ENCODE measurements around the gene KCNIP4. TPM values are rescaled to one million over a fixed set of nuclear protein-coding genes. Genes with fewer than 3 reads are reported as not detected.

Gene KCNIP4
- total RNA-seq, 1 donor, result not detected

DNA sequence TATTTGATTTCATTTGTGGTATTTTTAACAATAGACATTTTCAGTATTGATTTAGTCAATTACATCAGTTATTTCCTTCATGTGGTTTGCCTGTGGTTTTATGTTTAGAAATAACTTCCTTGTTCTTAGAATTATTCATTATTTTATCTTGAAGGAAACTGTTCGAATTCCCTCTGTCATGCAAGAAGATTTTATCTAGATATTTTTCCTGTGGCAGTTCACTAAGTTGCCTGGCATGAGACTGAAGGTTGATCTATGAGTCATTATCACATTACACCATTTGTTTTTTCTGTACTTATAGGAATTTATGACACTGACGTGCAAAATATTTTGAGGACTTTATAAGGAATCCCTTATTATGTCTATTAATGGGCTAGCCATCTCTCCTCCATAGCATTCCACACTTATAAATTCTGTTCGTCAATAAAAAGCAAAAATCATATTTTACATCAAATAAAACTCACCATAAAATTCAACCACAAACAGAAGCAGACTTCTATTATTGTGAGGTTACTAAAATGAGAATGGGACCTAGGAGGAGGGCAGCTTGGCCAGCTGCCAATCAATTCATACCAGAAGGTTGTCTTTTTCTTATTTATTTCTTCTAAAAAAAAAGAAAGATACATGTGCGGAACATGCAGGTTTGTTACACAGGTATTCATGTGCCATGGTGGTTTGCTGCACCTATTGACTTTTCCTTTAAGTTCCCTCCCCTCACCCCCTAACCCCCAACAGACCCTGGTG is 179.0 kb downstream of the KCNIP4 start:
- DNase-seq (ENCODE audit: low read depth in 2 of 3, low spot score in 2 of 3), result peak in 2 of 3 donors; percentile 49 to 54

DNA sequence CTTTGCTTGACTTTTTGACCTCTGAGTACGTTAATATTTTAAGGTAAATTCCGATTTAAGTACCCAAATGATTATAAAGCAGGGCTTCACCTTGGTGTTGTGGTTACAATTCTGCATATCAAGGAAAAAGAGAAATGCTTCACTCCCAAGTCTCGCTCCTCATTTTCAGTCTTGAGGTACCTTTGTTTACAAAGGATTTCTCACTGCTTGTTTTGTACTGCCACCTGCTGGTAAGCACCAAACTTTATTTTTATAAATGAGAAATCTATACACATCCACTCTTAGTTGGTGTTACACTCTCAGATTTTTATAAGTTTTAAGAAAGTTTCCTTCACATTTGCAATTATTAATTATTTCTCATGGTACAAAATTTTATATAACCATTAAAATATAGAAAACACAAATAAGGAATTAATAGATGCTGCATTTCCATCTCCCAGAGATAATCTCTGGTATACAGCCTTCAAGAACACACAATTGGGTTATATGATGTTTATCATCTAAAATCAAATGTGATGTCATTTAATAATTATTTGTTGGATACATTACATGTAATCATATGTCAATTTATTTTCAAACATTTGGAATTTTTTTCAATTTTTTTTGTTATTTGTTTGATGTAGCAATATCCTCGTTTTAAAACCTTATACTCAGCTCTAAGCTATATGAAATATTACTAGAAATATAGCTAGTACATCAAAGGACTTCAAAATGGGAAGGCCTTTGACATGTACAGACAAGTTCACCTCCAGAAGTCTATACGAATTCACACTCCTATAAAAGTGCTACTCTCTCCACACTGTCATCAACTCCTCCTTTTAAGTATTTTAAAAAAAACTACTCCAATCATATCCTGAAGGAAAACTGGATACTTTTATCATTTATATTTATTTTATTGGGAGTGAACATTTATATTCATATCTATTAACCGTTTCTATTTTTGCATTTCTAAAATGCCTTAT is 179.9 kb downstream of the KCNIP4 start:
- peak in 2 of 3 donors; percentile 9 to 60 for DNase-seq (ENCODE audit: low read depth in 2 of 3, low spot score in 2 of 3)

DNA sequence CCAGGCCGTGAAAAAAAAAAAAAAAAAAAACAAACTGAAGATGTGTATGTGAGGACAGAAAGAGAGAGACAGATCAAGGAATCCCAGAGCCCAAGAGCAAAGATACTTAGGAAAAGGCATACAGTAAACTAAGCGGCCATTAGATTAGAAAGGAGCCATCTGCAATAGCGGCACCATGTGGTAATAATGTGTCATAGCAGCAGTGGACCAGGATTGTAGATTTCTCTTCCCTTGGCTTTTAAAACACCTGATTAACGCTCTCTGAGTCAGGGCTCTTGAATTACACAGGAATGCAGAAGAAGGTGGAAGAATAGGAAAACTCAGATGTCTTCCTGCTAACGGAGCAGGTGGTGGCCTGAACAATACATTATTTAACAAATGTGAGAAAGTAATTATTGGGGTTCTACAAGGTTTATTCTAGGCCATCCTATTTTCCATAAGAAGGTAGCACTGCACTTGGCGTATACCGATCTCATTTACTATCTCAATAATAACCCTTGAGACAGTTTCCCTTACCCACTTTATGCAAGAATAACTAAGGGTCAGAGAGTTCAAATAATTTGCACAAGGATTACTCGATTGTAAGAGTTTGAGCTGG is 182.7 kb downstream of the KCNIP4 start:
- DNase-seq (ENCODE audit: low read depth in 2 of 3, low spot score in 2 of 3), result peak in 2 of 3 donors; percentile 11 to 53

DNA sequence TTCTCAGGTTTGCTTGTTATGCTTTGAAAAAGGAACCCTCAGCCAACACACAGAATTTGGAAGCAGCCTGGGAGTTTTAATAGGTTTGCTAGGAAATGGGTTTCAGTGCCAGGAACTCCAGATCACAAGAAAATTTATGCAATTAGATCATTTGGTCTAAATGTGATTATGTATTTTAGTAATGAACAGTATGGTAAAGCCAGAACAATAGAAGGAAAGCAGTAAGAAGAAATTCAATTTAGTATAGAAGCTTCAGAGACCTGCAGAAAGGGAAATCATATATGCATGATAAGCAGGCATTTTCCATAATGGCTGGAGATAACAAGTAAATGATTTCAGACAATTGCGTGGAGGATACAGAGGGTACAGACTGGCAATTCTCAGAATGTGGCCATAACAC is 184.7 kb downstream of the KCNIP4 start:
- no peak for DNase-seq (ENCODE audit: low read depth in 2 of 3, low spot score in 2 of 3)

DNA sequence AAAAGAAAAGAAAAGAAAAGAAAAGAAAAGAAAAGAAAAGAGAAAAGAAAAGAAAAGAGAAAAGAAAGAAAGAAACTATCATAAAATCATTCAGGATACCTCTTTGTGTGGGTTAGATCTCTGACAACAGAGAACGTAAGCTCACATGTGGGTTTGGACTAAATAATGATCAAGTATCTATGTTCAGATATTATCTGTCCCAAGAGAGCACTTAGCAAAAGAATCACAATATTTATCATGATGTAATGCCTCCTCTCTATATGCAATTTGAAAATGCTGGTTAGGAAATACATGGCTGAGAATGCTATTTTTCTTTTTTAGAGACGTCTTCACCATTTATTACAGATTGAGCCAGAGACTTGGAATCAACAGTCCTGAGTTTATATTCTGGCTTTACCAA is 191.3 kb downstream of the KCNIP4 start:
- DNase-seq (ENCODE audit: low read depth in 2 of 3, low spot score in 2 of 3), result no peak

DNA sequence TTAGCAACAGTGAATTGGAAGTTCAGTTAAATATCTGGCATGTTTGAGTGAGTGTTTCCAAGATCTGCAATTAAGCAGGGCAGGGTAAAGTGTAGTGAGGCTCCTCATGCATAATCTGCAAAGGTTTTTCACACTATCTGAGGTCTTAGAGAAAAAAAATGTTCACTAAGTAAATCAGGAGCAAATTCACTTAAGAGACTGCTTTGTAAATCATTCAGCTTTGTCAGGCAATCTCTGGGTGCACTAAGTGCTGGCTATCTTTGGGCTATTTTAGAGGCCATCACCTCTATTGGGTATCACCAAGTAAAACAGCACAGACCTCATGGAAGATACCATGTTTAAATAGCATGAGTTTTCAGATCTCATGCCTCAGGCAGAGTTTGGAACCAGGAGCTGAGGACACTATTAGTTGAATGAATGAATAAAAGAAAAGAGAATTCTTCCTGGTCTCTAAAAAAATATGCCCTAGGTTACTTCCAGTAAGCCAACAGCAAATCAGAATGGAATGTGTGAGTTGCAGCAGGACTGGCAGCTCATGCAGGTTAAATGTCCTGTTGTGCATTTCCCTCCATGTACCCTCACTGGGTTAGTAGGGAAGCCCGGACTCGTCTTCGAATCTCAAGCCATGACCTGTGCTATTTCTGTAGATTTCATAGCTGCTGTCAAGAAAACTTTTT is 195.3 kb downstream of the KCNIP4 start:
- DNase-seq (ENCODE audit: low read depth in 2 of 3, low spot score in 2 of 3), result no peak

DNA sequence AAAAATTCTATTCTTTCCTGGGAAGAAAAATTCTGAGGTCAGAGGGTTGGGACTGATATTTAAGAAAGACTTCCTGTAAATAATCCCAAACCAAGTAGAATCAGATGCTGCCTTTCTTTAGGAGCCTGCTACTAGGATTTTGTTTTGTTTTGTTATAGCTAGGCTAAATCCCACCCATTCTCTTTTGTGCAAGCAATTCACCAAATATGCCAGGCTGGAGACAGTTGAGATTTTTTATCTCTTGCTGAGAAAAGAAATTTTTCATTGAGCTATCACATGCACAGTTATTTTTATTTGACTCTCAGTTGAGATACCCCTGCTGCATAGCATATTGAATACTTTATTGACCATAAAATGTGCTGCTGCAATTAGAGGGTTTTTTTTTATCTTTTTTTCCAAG is 196.0 kb downstream of the KCNIP4 start:
- no peak for DNase-seq (ENCODE audit: low read depth in 2 of 3, low spot score in 2 of 3)

DNA sequence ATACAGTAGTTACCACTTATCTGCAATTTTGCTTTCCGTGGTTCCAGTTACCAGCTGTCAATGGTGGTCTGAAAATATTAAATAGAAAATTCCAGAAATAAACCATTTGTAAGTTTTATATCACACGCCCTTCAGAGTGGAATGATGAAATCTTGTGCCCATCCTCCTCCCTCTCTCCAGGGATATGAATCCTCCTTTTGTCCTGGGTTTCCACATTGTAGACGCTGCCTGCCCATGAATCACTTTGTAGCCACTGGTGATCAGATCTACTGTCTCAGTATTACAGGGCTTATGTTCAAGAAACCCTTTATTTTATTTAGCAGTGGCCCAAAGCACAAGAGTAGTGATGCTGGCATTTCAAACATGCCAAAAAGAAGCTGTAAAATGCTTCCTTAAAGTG is 198.6 kb downstream of the KCNIP4 start:
- DNase-seq (ENCODE audit: low read depth in 2 of 3, low spot score in 2 of 3), result no peak

DNA sequence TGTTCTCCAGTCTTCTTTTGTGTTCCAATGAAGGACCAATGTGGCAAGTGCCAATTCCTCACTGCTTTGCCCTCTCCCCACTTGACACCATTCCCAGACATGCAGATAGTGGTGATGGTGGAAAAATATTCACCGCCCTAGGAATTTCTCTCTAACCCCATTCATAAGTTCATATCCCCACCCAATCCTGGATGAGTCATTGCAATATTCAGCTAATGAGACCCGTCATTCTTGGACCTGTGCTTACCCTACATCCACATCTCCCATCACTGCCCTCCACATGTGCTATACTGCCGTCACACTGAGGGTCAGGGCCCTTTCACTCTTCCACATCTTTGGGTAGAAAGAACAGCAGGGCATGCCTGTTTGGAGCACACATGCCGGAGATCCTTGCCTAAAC is 199.2 kb downstream of the KCNIP4 start:
- no peak for DNase-seq (ENCODE audit: low read depth in 2 of 3, low spot score in 2 of 3)

DNA sequence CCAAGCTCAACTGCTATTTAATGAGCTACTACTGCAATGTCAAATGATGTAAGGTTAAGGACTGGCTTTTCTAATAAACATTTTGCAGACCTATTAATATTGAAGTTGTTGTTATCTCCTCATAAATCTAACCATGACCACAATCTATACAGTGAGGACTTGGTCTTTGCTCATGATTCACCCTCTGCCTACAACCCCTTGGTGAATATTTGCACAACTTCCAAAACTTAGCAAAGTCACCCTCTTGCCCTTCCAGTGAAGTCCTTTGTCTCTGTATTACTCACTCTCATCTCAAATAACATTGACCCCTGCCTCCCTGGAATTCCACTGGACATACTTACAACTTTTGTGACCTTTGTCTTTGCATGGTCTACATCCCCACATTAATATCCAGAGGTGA is 204.5 kb downstream of the KCNIP4 start:
- no peak for DNase-seq (ENCODE audit: low read depth in 2 of 3, low spot score in 2 of 3)

DNA sequence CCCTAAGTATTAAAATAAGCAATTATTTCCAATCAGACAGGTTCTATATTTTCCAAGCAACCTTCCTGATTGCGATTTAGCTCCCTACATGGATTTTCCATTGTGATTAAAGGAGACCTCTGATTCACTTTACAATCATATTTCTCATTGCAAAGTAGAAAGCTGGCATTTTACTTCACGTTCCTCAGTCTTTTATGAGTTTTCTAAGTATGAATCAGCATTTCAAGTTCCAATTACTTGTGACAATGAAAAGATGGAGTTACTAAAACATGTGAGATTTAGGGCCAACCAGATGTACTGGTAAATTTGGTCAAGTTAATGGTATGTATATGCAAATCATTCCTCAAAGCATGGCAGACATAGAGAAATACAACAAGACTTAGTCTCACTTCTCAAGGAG is 206.2 kb downstream of the KCNIP4 start:
- DNase-seq (ENCODE audit: low read depth in 2 of 3, low spot score in 2 of 3), result no peak

DNA sequence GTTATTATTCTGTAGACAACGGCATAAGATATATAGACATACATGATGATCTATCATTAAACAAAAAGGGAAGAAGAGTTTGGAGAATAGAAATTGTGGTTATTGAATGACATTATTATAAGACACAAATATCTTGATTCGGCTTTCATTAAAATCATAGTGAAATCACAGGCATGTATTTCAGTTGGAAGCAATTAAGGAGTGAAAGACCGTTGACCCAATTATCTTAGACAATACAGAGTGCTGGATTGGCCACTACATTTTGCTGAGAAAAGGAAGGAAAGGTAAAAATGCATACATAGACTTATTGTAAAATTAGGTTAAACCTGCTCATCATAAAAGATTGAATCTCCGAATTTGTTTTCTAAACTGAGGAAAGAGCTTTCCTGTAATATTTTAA is 209.8 kb downstream of the KCNIP4 start:
- DNase-seq (ENCODE audit: low read depth in 2 of 3, low spot score in 2 of 3), result no peak

DNA sequence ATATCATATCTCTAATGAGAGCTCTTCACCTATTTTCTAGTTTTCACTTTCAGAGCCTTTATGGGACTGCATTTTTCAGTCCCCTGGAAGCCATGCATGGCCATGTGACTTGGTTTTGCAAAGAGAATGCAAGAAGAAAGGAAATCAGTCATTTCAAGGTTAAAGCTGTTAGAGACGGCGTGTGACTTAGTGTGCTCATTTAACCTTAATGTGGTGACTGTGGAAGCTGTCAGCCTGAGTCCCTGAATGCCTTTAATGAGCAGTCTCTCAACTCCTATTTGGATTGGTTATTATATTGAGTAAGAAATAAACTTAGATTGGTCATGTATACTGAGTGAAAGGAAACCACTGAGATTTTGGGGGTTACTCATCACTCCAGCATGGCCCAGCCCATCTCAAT is 212.7 kb downstream of the KCNIP4 start:
- no peak for DNase-seq (ENCODE audit: low read depth in 2 of 3, low spot score in 2 of 3)

DNA sequence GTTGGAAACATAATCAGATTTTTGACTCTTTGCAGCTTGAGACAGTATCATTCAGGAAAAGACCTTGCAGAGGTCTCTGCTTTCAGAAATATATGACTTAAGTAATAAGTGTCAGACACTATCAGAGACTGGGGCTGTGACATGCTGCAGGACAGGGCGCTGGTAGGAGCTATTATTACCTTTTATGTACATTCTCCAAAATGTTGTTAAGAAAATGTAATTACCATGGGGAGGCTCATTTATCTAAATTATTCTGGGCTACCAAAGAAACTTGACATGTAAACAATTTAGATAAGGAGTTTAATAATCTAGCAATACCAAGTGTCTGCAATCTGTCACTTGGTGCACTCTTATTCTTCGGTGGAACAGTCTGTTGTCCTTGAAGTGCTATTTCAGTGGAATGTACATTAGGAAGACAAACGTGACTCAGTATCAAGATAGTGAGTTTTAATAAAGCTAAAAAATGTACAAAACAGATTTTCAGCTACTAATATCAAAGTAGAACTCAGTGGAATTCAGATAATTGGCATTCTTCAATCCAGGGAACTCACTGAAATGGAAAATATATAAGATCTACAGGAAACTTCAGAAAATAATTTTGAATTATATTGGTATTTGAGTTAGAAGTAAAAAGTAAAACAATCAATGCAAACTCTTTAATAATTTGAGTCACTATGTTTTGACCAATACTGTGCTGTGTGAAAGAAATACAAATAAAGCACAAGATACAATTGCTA is 214.5 kb downstream of the KCNIP4 start:
- DNase-seq (ENCODE audit: low read depth in 2 of 3, low spot score in 2 of 3), result no peak

DNA sequence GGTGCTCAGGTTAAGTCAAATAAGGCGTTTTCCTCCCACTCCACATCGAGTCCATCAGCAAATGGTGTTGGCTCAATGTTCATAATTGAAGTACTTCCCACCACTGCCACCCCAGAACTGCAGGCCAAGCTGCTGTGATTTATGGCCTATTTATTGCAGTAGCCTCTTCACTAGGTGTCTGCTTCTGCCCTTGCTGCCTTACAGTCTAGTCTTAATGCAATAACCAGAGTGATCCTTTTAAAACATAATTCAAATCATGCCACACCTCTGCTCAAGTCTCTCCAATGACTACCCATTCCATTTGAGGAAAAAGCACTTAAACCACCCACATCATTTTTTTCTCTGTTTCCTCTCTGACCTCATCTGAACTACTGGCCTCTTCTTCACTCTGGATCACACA is 220.3 kb downstream of the KCNIP4 start:
- no peak for DNase-seq (ENCODE audit: low read depth in 2 of 3, low spot score in 2 of 3)

DNA sequence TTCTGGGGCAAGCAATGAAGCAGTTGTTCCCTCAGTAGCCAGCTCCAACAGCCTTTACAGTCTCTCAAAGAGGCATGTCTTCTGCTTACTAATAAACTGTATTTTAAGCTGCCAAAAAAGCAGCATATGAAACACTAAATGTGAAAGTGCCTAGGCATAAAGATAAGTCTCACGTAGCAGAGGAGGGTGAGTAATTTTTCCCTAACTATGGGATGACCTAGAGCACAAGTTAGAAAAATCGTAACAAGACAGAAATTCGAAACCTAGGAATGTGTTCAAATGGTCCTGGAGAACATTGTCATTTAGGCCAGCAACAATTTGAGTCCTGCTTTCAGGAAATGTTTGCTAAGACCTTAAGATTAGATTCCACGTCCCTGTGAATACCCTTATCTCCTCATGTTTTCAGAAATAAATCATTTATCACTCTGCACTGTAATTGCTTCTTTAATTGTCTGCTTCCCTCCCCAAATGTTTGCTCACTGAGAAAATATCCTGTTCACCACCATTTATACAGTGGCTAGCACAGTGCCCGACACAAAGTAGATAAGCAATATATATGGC is 222.2 kb downstream of the KCNIP4 start:
- no peak for DNase-seq (ENCODE audit: low read depth in 2 of 3, low spot score in 2 of 3)

DNA sequence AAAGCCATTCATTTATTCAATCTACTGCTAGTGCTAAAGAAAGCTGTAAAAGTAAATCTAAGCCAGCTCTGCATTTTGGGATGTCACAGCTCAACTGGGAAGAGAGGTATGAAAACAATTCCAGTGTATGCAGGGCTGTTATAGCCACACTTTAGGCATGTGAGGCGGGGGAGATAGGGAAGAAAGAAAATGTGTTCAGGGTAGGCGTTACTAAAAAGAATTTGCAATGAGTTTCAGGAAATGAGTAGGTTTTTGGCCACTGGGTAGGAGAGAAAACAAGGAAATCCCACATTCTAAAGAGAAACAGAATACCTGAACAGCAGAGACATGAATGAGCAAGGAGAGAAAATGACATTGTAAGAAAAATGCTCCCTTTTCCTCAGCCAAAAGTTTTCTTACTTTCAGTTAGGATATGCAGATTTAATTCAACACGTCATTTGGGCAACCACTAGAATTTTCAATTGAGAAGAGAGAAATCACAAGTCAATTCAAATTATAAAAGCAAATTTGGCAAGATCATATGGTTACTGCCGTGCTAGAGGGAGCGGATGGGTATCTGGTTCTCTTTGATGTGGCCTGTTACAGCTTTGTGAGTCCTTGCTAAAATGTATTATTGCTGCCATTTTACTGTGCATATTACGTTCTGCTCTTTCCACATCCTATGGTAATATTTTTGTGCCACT is 226.3 kb downstream of the KCNIP4 start:
- DNase-seq (ENCODE audit: low read depth in 2 of 3, low spot score in 2 of 3), result no peak

DNA sequence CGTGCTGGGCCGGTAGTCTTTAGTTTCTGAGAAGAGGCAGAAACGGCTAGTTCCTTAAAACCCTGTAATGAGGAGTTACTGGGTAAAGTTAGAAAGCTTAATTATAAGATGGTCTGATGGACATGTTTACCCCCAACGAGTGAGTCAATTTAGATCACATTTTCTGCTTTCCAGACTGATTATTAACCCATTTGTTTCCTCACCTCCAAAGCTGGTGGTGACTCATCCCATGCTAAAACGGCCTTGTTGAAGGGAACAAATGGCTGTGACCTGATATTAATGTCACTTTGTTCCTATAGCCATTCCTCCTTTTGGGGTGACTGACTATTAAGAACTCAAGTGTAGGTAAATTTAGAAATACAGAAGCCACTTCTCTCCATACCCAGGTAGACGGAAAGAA is 232.0 kb downstream of the KCNIP4 start:
- DNase-seq (ENCODE audit: low read depth in 2 of 3, low spot score in 2 of 3), result no peak

DNA sequence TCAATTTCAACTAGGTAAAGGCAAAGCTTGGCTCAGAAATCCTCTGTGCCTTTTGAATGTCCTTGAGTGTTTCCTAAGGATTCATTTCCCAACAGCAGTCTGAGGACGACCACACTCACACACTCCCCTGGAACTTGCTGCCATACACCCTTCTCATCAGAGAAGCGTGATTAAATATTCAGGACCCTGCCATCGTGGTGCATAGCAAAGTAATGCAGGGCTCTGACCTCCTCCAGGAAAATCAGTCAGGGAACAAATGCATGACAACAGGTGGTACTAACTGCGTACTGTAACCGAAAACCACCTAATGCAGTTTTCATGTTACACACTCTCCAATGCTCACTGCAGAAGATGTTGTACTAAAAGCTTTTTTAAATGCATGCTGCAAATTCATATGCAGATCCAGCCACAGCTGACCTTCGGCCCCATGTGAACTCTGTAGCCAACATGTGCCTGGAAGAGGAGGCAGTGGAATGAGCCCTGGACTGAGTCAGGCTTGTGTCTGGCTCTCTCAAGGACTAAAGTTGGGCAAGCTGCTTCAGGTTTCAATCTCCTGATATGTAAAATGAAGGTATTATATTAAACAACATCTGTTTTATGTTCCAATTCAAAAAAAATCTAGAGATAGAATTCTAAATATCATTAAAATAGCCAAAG is 238.3 kb downstream of the KCNIP4 start:
- DNase-seq (ENCODE audit: low read depth in 2 of 3, low spot score in 2 of 3), result no peak
